Measurements from ENCODE around the gene WWC2.

DNA sequence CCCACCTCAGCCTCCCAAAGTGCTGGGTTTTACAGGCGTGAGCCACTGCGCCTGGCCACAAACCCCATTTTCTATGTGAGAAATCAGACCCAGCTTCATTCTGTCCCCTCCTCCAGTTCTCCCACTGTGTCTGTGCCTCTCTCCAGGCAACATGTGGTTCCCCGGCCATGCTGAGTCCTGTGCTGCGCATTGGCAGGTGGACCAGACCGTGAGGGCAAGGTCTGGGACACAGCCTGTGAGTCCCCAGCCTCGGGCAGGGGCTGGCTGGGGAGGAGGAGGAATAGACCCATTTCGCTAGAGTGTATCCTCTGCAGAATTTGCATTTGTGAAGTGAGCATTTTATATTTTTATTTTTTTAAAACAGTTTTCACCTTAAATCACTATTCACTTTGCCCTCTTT, 244.7 kb downstream of the WWC2 start:
- no peak for TF ChIP-seq SUZ12 (IDR thresholded peaks at IDR 0.05; ENCODE audit: extremely low read depth, insufficient read depth, insufficient read length)
- TF ChIP-seq YY1 (IDR thresholded peaks at IDR 0.05; ENCODE audit: insufficient read depth, insufficient read length): no peak
- TF ChIP-seq ZNF274 (IDR thresholded peaks at IDR 0.05; ENCODE audit: low read depth, low read length): no peak
